Measurements from ENCODE around the gene IL3RA. TPM values are rescaled to one million over a fixed set of nuclear protein-coding genes. Genes with fewer than 3 reads are reported as not detected.
"Not testable (repeated sequence)": the region's sequence is repeated elsewhere in the genome, so short reads cannot be mapped to it uniquely, and the experiment has no call there.

Gene IL3RA
- total RNA-seq, 2 experiments from 2014 or later = not detected

DNA sequence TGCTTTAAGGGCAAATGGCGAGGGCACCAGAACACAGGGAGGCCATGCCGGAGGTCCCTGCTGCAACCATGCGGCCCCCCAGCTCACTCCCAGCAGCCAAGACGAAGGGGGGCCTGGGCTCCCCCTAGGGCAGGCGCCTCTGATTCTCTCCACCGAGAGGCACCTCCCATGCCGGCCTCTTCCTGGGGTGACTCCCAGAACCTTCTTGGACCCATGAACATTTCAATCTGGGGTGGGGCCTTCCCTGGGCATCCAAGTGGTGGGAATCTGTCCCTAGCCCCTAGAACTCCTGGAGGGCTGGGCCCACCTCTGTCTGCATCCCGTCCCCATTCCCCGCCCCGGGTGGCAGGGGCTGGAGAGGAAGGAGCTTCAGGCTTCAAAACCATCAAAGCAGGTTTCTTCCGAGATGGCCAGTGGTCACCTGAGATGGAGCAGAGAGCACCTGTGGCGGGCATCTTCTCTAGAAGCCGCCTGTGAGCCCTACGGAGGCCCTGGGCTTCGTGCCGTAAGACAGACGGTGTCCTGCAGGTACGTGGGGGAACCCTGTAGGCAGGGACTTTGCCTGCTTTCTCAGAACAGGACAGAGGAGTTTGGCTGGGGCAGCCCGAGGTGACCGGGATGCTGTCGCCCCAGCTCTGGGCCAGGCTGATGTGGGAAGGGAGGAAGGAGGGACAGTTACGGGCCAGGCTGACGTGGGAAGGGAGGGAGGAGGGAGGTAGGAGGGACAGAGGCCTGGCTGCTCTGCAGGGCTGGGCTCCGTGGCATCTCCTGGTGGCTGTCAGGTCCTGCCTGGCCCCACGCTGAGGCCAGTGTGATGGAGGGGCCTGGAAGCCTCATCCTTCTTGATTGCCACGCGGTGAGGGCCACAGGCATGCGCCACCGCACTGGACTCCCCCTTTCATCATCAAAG, 62.1 kb downstream of the IL3RA start:
- Mint-ChIP-seq H3K36me3 (ENCODE audit: low read depth) (peaks cover 12% of the 10 kb centered on the region), H3K27ac (no peak overlapping the region), H3K27me3 (ENCODE audit: low read depth) (no peaks in the 10 kb centered on the region), H3K4me3 (no peak overlapping the region), H3K9me3 (no peaks in the 10 kb centered on the region), H3K4me1 (ENCODE audit: low read depth) (peaks cover 26% of the 10 kb centered on the region)
- CTCF ChIA-PET = no interaction called here
- DNase-seq = no peak
- intact Hi-C loops (cut with micrococcal nuclease) = loop anchor here (10.0 kb wide), 1 partner anchor 1216 kb away; no protein-coding TSS in a partner anchor

DNA sequence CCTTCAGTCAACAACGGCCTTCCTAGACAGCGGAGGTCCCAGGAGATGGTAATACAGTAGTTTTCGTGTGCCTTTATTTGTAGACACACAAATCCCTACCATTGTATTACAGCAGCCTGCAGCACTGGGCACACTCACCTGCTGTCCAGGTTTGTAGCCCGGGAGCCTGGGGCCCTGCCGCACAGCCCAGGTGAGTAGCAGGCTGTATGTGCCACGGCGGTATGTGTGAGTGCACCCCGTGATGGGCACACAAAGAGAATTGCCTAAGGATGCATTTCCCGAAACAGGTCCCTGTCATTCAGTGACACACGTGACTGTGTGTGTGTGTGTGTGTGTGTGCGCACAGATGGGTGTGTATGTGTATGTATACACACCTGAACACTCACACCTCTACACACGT, 63.5 kb downstream of the IL3RA start:
- CTCF ChIA-PET = no interaction called here
- Mint-ChIP-seq H3K27me3 (ENCODE audit: low read depth) (no peaks in the 10 kb centered on the region), H3K27ac (no peak overlapping the region), H3K36me3 (ENCODE audit: low read depth) (peaks cover 12% of the 10 kb centered on the region), H3K4me3 (no peak overlapping the region), H3K9me3 (no peaks in the 10 kb centered on the region), H3K4me1 (ENCODE audit: low read depth) (peaks cover 13% of the 10 kb centered on the region)
- DNase-seq = no peak
- intact Hi-C loops (cut with micrococcal nuclease) = no loop called here

GRCh38 chrX:1400742-1401471, 64.3 kb downstream of the IL3RA start:
- H3K27ac Mint-ChIP-seq = no peak overlapping the region

DNA sequence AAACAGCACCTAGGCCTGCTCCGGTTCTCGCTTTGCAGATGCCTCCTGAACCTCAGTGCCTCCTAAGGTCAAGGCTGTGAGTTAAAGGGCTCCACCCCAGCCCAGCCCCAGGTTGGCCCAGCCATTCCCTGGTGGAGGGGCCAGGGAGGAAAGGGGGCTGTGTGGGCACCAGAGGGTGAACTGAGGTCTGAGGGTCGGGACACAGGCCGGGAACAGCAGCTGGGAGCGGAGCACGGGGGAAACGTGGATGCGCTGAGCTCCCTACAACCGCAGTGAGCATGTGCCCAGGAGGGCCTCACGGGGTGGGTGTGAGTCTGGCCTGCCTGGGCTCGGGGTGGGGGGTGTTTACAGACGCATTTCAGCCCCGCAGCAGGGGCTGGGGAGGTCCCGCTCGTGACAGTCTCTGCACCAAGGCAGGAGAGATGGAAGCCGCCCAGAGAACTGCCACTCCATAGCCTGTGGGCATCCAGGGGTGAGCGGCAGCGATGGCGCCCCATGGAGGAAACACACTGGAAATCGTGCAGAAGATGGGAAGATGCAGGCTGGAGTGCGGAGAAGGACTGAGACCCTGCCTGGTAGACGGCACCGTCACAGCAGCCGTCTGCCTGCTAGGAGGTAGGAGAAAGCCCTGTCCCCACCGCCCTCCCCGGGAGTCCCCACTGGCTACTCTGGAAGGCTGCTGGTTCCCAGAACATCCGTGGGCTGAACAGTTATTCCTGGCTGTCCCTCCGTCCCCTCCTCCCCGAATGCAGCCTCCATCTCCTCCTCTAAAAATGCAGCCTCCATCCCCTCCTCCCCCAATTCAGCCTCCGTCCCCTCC, 65.2 kb downstream of the IL3RA start:
- H3K9me3 Mint-ChIP-seq = no peaks in the 10 kb centered on the region
- no peaks in the 10 kb centered on the region for H3K36me3 Mint-ChIP-seq (ENCODE audit: low read depth)
- DNase-seq = no peak
- CTCF ChIA-PET = no interaction called here
- H3K27ac Mint-ChIP-seq = no peak overlapping the region
- H3K27me3 Mint-ChIP-seq (ENCODE audit: low read depth) = no peaks in the 10 kb centered on the region
- no peak overlapping the region for H3K4me3 Mint-ChIP-seq
- intact Hi-C loops (cut with micrococcal nuclease) = no loop called here
- H3K4me1 Mint-ChIP-seq (ENCODE audit: low read depth) = no peaks in the 10 kb centered on the region

More at GRCh38 chrX:1400742-1401471, 64.3 kb downstream of the IL3RA start:
- no peaks in the 10 kb centered on the region for H3K9me3 Mint-ChIP-seq
- peaks cover 4% of the 10 kb centered on the region for H3K36me3 Mint-ChIP-seq (ENCODE audit: low read depth)
- H3K4me3 Mint-ChIP-seq = no peak overlapping the region
- no peaks in the 10 kb centered on the region for H3K27me3 Mint-ChIP-seq (ENCODE audit: low read depth)
- no peak for DNase-seq
- H3K4me1 Mint-ChIP-seq (ENCODE audit: low read depth) = peaks cover 4% of the 10 kb centered on the region
- intact Hi-C loops (cut with micrococcal nuclease) = no loop called here
- CTCF ChIA-PET = no interaction called here

DNA sequence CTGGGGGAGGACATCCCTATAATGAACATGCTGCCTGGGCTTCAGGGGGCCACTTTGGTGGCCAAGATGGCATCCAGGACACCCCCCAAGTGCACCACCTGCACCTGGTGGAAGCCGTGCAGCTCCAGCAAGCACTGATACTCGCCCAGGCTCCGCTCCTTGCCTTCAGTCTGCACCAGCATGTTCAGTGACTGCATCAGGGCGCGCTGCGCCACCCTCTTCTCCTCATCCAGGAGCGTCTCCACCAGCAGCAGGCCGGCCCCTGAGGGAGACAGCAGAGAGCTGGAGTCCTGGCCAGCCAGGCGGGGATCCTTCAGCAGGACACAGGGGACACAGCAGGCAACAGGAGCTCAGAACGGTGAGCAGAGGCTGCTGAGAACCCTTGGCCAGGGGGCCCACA, 66.6 kb downstream of the IL3RA start:
- H3K4me1 Mint-ChIP-seq (ENCODE audit: low read depth) = no peaks in the 10 kb centered on the region
- intact Hi-C loops (cut with micrococcal nuclease) = no loop called here
- CTCF ChIA-PET = no interaction called here
- H3K4me3 Mint-ChIP-seq = no peak overlapping the region
- no peaks in the 10 kb centered on the region for H3K27me3 Mint-ChIP-seq (ENCODE audit: low read depth)
- no peaks in the 10 kb centered on the region for H3K36me3 Mint-ChIP-seq (ENCODE audit: low read depth)
- no peak overlapping the region for H3K27ac Mint-ChIP-seq
- no peak for DNase-seq
- H3K9me3 Mint-ChIP-seq = no peaks in the 10 kb centered on the region

- CTCF ChIA-PET; H3K27ac Mint-ChIP-seq; DNase-seq; H3K9me3 Mint-ChIP-seq; H3K36me3 Mint-ChIP-seq (ENCODE audit: low read depth); H3K27me3 Mint-ChIP-seq (ENCODE audit: low read depth); H3K4me1 Mint-ChIP-seq (ENCODE audit: low read depth); H3K4me3 Mint-ChIP-seq; intact Hi-C loops (cut with micrococcal nuclease): not testable (repeated sequence)
Observed at GRCh38 chrX:1403867-1404266, 67.3 kb downstream of the IL3RA start.

DNA sequence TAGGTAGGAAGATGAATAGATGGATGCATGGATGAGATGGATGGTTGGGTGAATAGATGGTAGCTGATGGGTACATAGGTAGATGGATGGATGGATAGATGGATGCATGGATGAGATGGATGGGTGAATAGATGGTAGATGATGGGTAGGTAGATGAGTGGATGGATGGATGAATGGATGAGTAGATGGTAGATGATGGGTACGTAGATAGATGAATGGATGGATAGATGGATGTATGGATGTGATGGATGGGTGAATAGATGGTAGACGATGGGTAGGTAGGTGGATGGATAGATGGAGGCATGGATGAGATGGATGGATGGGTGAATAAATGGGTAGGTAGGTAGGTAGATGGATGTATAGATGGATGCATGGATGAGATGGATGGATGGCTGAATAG, 69.2 kb downstream of the IL3RA start:
- H3K27me3 Mint-ChIP-seq (ENCODE audit: low read depth); intact Hi-C loops (cut with micrococcal nuclease); CTCF ChIA-PET; H3K4me1 Mint-ChIP-seq (ENCODE audit: low read depth); H3K36me3 Mint-ChIP-seq (ENCODE audit: low read depth); H3K4me3 Mint-ChIP-seq; H3K9me3 Mint-ChIP-seq; DNase-seq; H3K27ac Mint-ChIP-seq: not testable (repeated sequence)

DNA sequence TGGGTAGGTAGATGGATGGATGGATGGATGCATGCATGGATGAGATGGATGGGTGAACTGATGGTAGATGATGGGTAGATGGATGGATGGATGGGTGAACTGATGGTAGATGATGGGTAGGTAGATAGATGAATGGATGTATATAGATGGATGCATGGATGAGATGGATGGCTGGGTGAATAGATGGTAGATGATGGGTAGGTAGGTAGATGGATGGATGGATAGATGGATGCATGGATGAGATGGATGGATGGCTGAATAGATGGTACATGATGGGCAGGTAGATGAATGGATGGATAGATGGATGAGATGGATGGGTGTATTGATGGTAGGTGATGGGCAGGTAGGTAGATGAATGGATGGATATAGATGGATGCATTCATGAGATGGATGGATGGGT, 70.5 kb downstream of the IL3RA start:
- Mint-ChIP-seq H3K4me3 (no peak overlapping the region), H3K27ac (no peak overlapping the region), H3K4me1 (ENCODE audit: low read depth) (no peaks in the 10 kb centered on the region), H3K27me3 (ENCODE audit: low read depth) (no peaks in the 10 kb centered on the region), H3K36me3 (ENCODE audit: low read depth) (peaks cover 7% of the 10 kb centered on the region), H3K9me3 (no peaks in the 10 kb centered on the region)
- DNase-seq = no peak
- intact Hi-C loops (cut with micrococcal nuclease) = no loop called here
- CTCF ChIA-PET = no interaction called here

DNA sequence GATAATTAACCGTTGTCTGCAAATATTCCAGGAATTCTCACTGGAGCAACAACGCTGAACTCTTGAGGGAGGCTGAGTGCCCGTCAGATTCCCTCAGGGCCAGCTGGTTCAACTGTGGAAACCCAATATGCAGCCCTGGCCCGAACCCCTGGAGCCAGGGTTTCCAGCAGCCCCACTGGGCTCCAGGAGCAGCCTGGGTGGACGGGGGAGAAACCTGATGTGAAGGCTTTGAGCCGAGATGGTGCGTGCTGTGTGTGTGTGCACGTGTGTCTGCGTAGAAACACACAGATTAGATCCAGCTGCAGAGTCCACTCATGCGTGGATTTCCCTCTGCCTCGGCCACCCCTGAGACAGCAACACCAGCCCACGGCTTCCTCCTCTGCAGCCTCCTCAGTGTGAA, 74.7 kb downstream of the IL3RA start:
- DNase-seq = no peak
- no peaks in the 10 kb centered on the region for H3K9me3 Mint-ChIP-seq
- intact Hi-C loops (cut with micrococcal nuclease) = no loop called here
- H3K27me3 Mint-ChIP-seq (ENCODE audit: low read depth) = no peaks in the 10 kb centered on the region
- CTCF ChIA-PET = no interaction called here
- H3K4me1 Mint-ChIP-seq (ENCODE audit: low read depth) = no peaks in the 10 kb centered on the region
- no peak overlapping the region for H3K4me3 Mint-ChIP-seq
- H3K36me3 Mint-ChIP-seq (ENCODE audit: low read depth) = peaks cover 27% of the 10 kb centered on the region
- H3K27ac Mint-ChIP-seq = no peak overlapping the region

DNA sequence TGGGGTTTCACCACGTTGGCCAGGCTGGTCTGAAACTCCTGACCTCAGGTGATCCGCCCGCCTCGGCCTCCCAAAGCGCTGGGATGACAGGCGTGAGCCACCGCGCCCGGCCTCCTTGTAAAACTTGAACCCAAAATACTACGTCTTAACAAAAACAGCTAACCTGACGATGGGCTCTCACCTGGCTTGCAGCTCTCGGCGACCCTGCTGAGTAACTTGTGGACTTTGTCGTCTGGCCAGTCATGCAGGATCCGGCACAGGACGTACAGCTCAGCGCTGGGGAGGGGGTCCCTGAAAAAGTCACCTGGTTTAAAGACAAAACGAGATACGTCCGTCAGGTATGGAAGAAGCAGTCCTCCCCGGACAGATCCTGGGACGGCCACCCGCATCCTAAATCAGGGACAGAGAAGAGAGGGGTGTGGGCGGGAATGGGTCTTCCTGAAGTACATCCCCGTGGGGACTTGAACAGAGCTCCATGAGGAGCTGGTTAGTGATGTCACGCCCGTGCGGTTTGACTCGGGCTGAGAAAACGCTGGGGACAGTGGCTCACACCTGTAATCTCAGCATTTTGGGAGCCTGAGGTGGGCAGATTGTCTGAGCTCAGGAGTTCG, 76.1 kb downstream of the IL3RA start:
- intact Hi-C loops (cut with micrococcal nuclease) = no loop called here
- no peak overlapping the region for H3K4me3 Mint-ChIP-seq
- DNase-seq = no peak
- CTCF ChIA-PET = no interaction called here
- H3K27me3 Mint-ChIP-seq (ENCODE audit: low read depth) = no peaks in the 10 kb centered on the region
- no peaks in the 10 kb centered on the region for H3K4me1 Mint-ChIP-seq (ENCODE audit: low read depth)
- no peaks in the 10 kb centered on the region for H3K9me3 Mint-ChIP-seq
- H3K36me3 Mint-ChIP-seq (ENCODE audit: low read depth) = peaks cover 27% of the 10 kb centered on the region
- no peak overlapping the region for H3K27ac Mint-ChIP-seq

DNA sequence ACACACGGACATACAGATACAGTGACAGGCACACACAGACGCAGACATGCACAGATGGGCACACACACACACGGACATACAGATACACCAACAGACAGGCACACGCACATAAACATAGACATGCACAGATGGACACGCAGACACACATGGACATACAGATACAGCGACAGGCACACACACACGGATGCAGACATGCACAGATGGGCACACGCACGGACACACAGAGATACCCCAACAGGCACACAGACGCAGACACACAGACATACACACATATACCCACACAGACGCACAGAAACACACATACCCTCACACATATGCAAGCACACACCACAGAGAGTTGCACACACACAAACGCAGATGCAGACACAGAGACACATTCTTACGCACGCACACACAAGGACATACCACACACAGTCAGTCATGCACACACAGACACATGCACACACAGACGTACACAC, 79.8 kb downstream of the IL3RA start:
- H3K27ac Mint-ChIP-seq = no peak overlapping the region
- H3K4me1 Mint-ChIP-seq (ENCODE audit: low read depth) = no peaks in the 10 kb centered on the region
- peaks cover 38% of the 10 kb centered on the region for H3K36me3 Mint-ChIP-seq (ENCODE audit: low read depth)
- CTCF ChIA-PET = no interaction called here
- no peak for DNase-seq
- intact Hi-C loops (cut with micrococcal nuclease) = no loop called here
- H3K9me3 Mint-ChIP-seq = peaks cover 2% of the 10 kb centered on the region
- H3K27me3 Mint-ChIP-seq (ENCODE audit: low read depth) = no peaks in the 10 kb centered on the region
- H3K4me3 Mint-ChIP-seq = no peak overlapping the region

Measured in activated naive CD4-positive, alpha-beta T cell treated with anti-CD3 and anti-CD28 coated beads for 36 hours (primary cell).